Body of pancreas (tissue), 4 donors: Measurements from ENCODE around the gene NCAM2. TPM values are rescaled to one million over a fixed set of nuclear protein-coding genes. Genes with fewer than 3 reads are reported as not detected.

Experiments
- ATAC-seq: fragments of 150-250 bp; one replicate; pipeline ENCODE4 v1.9.1; 2016
- DNase-seq, 4 donors: peaks; one replicate each; pipeline ENCODE4 v3.0.0-alpha.2; 2019
- H3K27ac ChIP-seq, 4 donors: fragments of 200-600 bp; sonication (generic); 1 replicate in 3 of 4; 2 replicates in 1 of 4; pipeline versions ENCODE4 v1.5.1 to v1.6.1; 2016 to 2019; ENCODE audit warnings: mild to moderate bottlenecking in 1 of 4, mixed read lengths in 1 of 4, moderate library complexity in 1 of 4
- H3K27me3 ChIP-seq, 2 donors: fragments of 200-600 bp; sonication (generic); one replicate each; pipeline ENCODE4 v1.6.0; 2016; ENCODE audit warnings: mild to moderate bottlenecking in 1 of 2
- H3K36me3 ChIP-seq, 2 donors: fragments of 200-600 bp; sonication (generic); replicated peaks in 1 of 2; 2 replicates each; pipeline ENCODE4 v1.5.1; 2016; ENCODE audit warnings: low read depth in 2 of 2; ENCODE audit not compliant: insufficient read depth in 1 of 2
- H3K4me1 ChIP-seq: fragments of 200-600 bp; sonication (generic); one replicate; pipeline ENCODE4 v1.6.0; 2016
- H3K4me3 ChIP-seq, 2 donors: fragments of 200-600 bp; sonication (generic); 1 replicate in 1 of 2; 2 replicates in 1 of 2; pipeline ENCODE4 v1.5.1; 2016 to 2019
- H3K9me3 ChIP-seq, 3 donors: fragments of 200-600 bp; sonication (generic); 1 replicate in 2 of 3; 2 replicates in 1 of 3; pipeline ENCODE4 v1.5.1; 2016
- CTCF ChIP-seq, 7 experiments: fragments of 450-650 bp in 4 of 7; fragments of 200-600 bp in 3 of 7; sonication (generic) in 3 of 7; IDR thresholded peaks; one replicate each; pipeline ENCODE4 v1.5.1; 2016 to 2019; ENCODE audit warnings: antibody characterized with exemption in 7 of 7
- POLR2A ChIP-seq, 3 donors: fragments of 450-650 bp; IDR thresholded peaks; one replicate each; pipeline ENCODE4 v1.6.1; 2016; ENCODE audit warnings: antibody characterized with exemption in 3 of 3, mild to moderate bottlenecking in 2 of 3
- WGBS, 2 donors: methylation state at CpG; one replicate each; pipeline ENCODE4 v1.1.5; 2017; 5-methylcytosine and 5-hydroxymethylcytosine counted together
- intact Hi-C: fragments of 100-400 bp; cut with DNase I; formaldehyde crosslinking; loops from one replicate; pipeline ENCODE4 v1.15.1; 2023
- total RNA-seq, 2 donors: library from RNA; depleted of rRNA; stranded (reverse); fragments of >200 nt; gene quantifications; one replicate each; pipeline ENCODE4 v1.1.0, GENCODE V29; 2016

NCAM2 gene
- total RNA-seq, 2 donors from 2014 or later: under 0.01 to 0.26 TPM

- 58 to 62% methylated on average over 1 of the region's 1 CpG for WGBS, 2 donors
- no peaks in the 10 kb centered on the region for H3K4me1 ChIP-seq
- H3K36me3 ChIP-seq: no peaks in the 10 kb centered on the region
- intact Hi-C loops: no loop called here
- H3K4me3 ChIP-seq: no peak overlapping the region
- H3K27ac ChIP-seq: no peak overlapping the region
- TF ChIP-seq POLR2A (IDR thresholded peaks at IDR 0.05) (no peak), CTCF (IDR thresholded peaks at IDR 0.05) (no peak)
- DNase-seq (no peak), ATAC-seq (no peak)
- H3K27me3 ChIP-seq: no peaks in the 10 kb centered on the region
- H3K9me3 ChIP-seq: no peaks in the 10 kb centered on the region
Observed at GRCh38 chr21:21101911-21102310, 103.7 kb downstream of the NCAM2 start.

- intact Hi-C loops: no loop called here
- no peak for DNase-seq
- H3K27me3 ChIP-seq: no peaks in the 10 kb centered on the region
- WGBS, 2 donors: 32 to 37% methylated on average over 2 of the region's 2 CpGs
- no peaks in the 10 kb centered on the region for H3K4me1 ChIP-seq
- TF ChIP-seq POLR2A (IDR thresholded peaks at IDR 0.05): no peak
- no peak for TF ChIP-seq CTCF (IDR thresholded peaks at IDR 0.05)
- H3K4me3 ChIP-seq: no peak overlapping the region
- no peaks in the 10 kb centered on the region for H3K36me3 ChIP-seq
- no peak overlapping the region for H3K27ac ChIP-seq
- no peak for ATAC-seq
- H3K9me3 ChIP-seq: no peaks in the 10 kb centered on the region
Observed at GRCh38 chr21:21102896-21103295, 104.7 kb downstream of the NCAM2 start.

GRCh38 chr21:21103692-21104091 is 105.5 kb downstream of the NCAM2 start:
- no peak overlapping the region for H3K4me3 ChIP-seq
- TF ChIP-seq POLR2A (IDR thresholded peaks at IDR 0.05) (no peak), CTCF (IDR thresholded peaks at IDR 0.05) (no peak)
- H3K27ac ChIP-seq: no peak overlapping the region
- no peaks in the 10 kb centered on the region for H3K36me3 ChIP-seq
- no peak for ATAC-seq
- no peaks in the 10 kb centered on the region for H3K9me3 ChIP-seq
- 14 to 20% methylated on average over 3 of the region's 3 CpGs for WGBS, 2 donors
- intact Hi-C loops: no loop called here
- DNase-seq: no peak
- no peaks in the 10 kb centered on the region for H3K27me3 ChIP-seq
- H3K4me1 ChIP-seq: no peaks in the 10 kb centered on the region

GRCh38 chr21:21109736-21110135 is 111.5 kb downstream of the NCAM2 start:
- no peaks in the 10 kb centered on the region for H3K27me3 ChIP-seq
- no peaks in the 10 kb centered on the region for H3K9me3 ChIP-seq
- 51 to 52% methylated on average over 4 of the region's 4 CpGs for WGBS, 2 donors
- no peaks in the 10 kb centered on the region for H3K36me3 ChIP-seq
- no peak for TF ChIP-seq CTCF (IDR thresholded peaks at IDR 0.05)
- no peak for TF ChIP-seq POLR2A (IDR thresholded peaks at IDR 0.05)
- no peak overlapping the region for H3K27ac ChIP-seq
- ATAC-seq: no peak
- no peak for DNase-seq
- intact Hi-C loops: no loop called here
- H3K4me3 ChIP-seq: no peak overlapping the region
- H3K4me1 ChIP-seq: no peaks in the 10 kb centered on the region

- no peak for ATAC-seq
- Histone ChIP-seq H3K4me3 (no peak overlapping the region), H3K4me1 (no peaks in the 10 kb centered on the region), H3K36me3 (no peaks in the 10 kb centered on the region), H3K27ac (no peak overlapping the region), H3K9me3 (no peaks in the 10 kb centered on the region), H3K27me3 (no peaks in the 10 kb centered on the region)
- 56 to 57% methylated on average over 8 of the region's 8 CpGs for WGBS, 2 donors
- TF ChIP-seq CTCF (IDR thresholded peaks at IDR 0.05): no peak
- TF ChIP-seq POLR2A (IDR thresholded peaks at IDR 0.05): no peak
- DNase-seq: no peak
- intact Hi-C loops: no loop called here
Observed at GRCh38 chr21:21111309-21111920, 113.2 kb downstream of the NCAM2 start.
